ENCODE measurements around the gene ZCCHC14. TPM values are rescaled to one million over a fixed set of nuclear protein-coding genes. Genes with fewer than 3 reads are reported as not detected.

The ZCCHC14 gene
- total RNA-seq, 1 experiment from 2014 or later = 30.3 TPM

GRCh38 chr16:87410530-87410929 is 82.3 kb downstream of the ZCCHC14 start:
- TF ChIP-seq CTCF (conservative IDR thresholded peaks at IDR 0.05; ENCODE audit: low read depth, low read length) (no peak), EZH2 (IDR thresholded peaks at IDR 0.05; ENCODE audit: borderline replicate concordance, low read depth, low read length, poor library complexity, severe bottlenecking) (no peak)
- H3K27me3 ChIP-seq (replicated peaks; ENCODE audit: insufficient read depth, low read depth, low read length, poor library complexity) = no peaks in the 10 kb centered on the region
- no peak overlapping the region for H3K4me3 ChIP-seq (ENCODE audit: low read depth, low read length, poor library complexity, severe bottlenecking)
- BruUV-seq (replicated peaks) = no TSS peak
- H3K27ac ChIP-seq (ENCODE audit: low read depth, low read length, poor library complexity, severe bottlenecking) = no peak overlapping the region
- POLR2A ChIA-PET (ENCODE audit: low non-redundant PET) = interaction anchor here (0.6 to 0.7 kb wide), 2 partner anchors 616 to 762 kb away, joined by 3 read pairs; no protein-coding TSS in a partner anchor
- DNase-seq (ENCODE audit: low spot score) = no peak
- no peaks in the 10 kb centered on the region for H3K4me1 ChIP-seq (ENCODE audit: insufficient read depth, low read length, poor library complexity, severe bottlenecking)
- H3K9me3 ChIP-seq (ENCODE audit: low read depth, low read length, poor library complexity, severe bottlenecking) = no peaks in the 10 kb centered on the region
- intact Hi-C loops (cut with micrococcal nuclease; ENCODE audit: unreplicated experiment) = loop anchor here (10.0 kb wide), 1 partner anchor 134 kb away; no protein-coding TSS in a partner anchor
- H3K36me3 ChIP-seq (ENCODE audit: insufficient read depth, low read length, poor library complexity, severe bottlenecking) = peaks cover 63% of the 10 kb centered on the region
- CTCF ChIA-PET = no interaction called here

GRCh38 chr16:87409781-87410180 is 83.0 kb downstream of the ZCCHC14 start:
- Histone ChIP-seq H3K4me1 (ENCODE audit: insufficient read depth, low read length, poor library complexity, severe bottlenecking) (no peaks in the 10 kb centered on the region), H3K27me3 (replicated peaks; ENCODE audit: insufficient read depth, low read depth, low read length, poor library complexity) (no peaks in the 10 kb centered on the region), H3K27ac (ENCODE audit: low read depth, low read length, poor library complexity, severe bottlenecking) (no peak overlapping the region), H3K4me3 (ENCODE audit: low read depth, low read length, poor library complexity, severe bottlenecking) (no peak overlapping the region), H3K36me3 (ENCODE audit: insufficient read depth, low read length, poor library complexity, severe bottlenecking) (peaks cover 68% of the 10 kb centered on the region), H3K9me3 (ENCODE audit: low read depth, low read length, poor library complexity, severe bottlenecking) (no peaks in the 10 kb centered on the region)
- no peak for DNase-seq (ENCODE audit: low spot score)
- CTCF ChIA-PET = no interaction called here
- TF ChIP-seq CTCF (conservative IDR thresholded peaks at IDR 0.05; ENCODE audit: low read depth, low read length) = no peak
- no peak for TF ChIP-seq EZH2 (IDR thresholded peaks at IDR 0.05; ENCODE audit: borderline replicate concordance, low read depth, low read length, poor library complexity, severe bottlenecking)
- no TSS peak for BruUV-seq (replicated peaks)
- intact Hi-C loops (cut with micrococcal nuclease; ENCODE audit: unreplicated experiment) = loop anchor here (10.0 kb wide), 2 partner anchors 135 to 355 kb away; partner anchors contain the start of gene KLHDC4
- POLR2A ChIA-PET (ENCODE audit: low non-redundant PET) = interaction anchor here (0.6 to 0.7 kb wide), 2 partner anchors 615 to 761 kb away, joined by 3 read pairs; no protein-coding TSS in a partner anchor

GRCh38 chr16:87409153-87409552 is 83.7 kb downstream of the ZCCHC14 start:
- Histone ChIP-seq H3K27me3 (replicated peaks; ENCODE audit: insufficient read depth, low read depth, low read length, poor library complexity) (no peaks in the 10 kb centered on the region), H3K9me3 (ENCODE audit: low read depth, low read length, poor library complexity, severe bottlenecking) (no peaks in the 10 kb centered on the region), H3K4me1 (ENCODE audit: insufficient read depth, low read length, poor library complexity, severe bottlenecking) (no peaks in the 10 kb centered on the region), H3K27ac (ENCODE audit: low read depth, low read length, poor library complexity, severe bottlenecking) (no peak overlapping the region), H3K4me3 (ENCODE audit: low read depth, low read length, poor library complexity, severe bottlenecking) (no peak overlapping the region), H3K36me3 (ENCODE audit: insufficient read depth, low read length, poor library complexity, severe bottlenecking) (peaks cover 69% of the 10 kb centered on the region)
- intact Hi-C loops (cut with micrococcal nuclease; ENCODE audit: unreplicated experiment) = loop anchor here (10.0 kb wide), 1 partner anchor 356 kb away; the partner anchor contains the start of gene KLHDC4
- ChIA-PET POLR2A (ENCODE audit: low non-redundant PET) (no interaction called here), CTCF (no interaction called here)
- no TSS peak for BruUV-seq (replicated peaks)
- no peak for DNase-seq (ENCODE audit: low spot score)
- no peak for TF ChIP-seq CTCF (conservative IDR thresholded peaks at IDR 0.05; ENCODE audit: low read depth, low read length)
- no peak for TF ChIP-seq EZH2 (IDR thresholded peaks at IDR 0.05; ENCODE audit: borderline replicate concordance, low read depth, low read length, poor library complexity, severe bottlenecking)
